Measurements from ENCODE around the gene EAF1.
"Not testable (repeated sequence)": the region's sequence is repeated elsewhere in the genome, so short reads cannot be mapped to it uniquely, and the experiment has no call there.

The EAF1 gene

DNA sequence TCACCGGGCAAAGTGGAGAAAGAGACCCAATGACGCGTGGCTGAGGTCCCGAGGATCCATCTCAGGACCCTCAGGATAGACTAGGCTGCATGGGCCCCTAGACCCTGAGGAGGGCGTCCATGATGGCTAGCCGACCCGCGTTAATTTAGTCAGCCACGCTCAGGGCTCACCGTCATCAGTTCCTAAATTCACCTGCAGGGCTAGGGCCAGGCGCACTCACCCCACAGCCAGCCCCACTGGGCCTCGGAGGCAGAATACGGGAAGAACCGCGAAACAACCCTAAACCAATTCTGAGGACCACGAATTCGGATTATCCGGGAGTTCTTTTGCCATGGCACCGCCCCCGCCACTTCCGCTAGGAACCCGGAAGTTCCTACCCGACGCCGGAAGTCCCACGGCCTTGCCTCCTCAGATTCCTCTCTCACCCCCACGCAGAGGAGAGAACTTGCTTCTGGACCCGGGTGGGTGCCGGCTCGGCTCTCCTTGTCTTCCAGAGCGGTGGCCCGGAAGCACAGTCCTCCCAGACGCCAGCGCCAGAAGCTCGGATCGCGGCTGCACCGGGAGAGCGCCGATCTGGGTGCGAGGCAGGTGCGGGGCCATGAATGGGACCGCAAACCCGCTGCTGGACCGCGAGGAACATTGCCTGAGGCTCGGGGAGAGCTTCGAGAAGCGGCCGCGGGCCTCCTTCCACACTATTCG is at the start of gene EAF1, which contains the start of gene METTL6:
Gene EAF1 (plus strand): TSS at position 417 of the 699 bp plus-strand sequence. CDS start 182 bp downstream, at position 599.
Gene METTL6 (minus strand): TSS at position 363 of the 699 bp plus-strand sequence. CDS start 1,033 bp downstream, outside the sequence.
- DNase-seq (ENCODE audit: low read depth, low spot score), result peak; percentile 86

DNA sequence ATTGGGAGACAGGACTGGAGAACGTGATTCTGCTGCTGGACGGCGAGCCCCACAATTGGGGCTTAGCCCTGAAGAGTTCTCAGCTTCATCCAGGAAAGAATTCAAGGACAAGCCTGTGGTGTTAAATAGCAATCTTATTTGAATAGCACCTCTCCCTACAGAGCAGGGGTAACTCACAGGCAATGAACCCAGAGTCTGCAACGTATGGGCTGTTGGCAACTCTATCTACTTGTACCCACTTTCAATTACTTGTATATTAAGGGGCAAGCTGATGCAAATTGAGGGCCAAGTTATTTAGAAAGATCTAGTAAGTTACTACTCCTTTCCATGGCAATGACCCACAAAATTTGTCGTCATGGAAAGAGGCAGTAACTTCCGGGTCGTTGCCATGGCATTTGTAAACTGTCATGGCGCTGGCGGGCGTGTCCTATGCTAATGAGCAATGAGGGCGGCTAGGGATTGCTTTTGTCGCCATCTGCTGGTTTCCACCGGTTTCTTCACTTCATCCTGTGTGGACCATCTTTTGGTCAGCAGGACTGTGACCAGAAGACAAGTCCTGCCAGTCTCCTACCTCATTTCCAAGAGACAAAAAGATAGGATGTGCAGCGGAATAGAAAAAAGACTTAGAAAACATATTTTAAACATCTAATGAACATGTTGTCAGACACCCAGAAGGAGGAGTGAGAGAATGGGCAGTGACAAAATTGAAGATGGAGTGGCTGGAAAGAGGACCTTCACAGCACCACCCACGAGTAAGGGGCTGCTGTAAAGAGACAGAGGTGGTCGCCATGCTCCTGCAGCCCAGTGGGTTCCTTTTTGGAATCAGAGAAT is 49.2 kb upstream of the EAF1 start:
- peak; percentile 95 for DNase-seq (ENCODE audit: low read depth, low spot score)

DNA sequence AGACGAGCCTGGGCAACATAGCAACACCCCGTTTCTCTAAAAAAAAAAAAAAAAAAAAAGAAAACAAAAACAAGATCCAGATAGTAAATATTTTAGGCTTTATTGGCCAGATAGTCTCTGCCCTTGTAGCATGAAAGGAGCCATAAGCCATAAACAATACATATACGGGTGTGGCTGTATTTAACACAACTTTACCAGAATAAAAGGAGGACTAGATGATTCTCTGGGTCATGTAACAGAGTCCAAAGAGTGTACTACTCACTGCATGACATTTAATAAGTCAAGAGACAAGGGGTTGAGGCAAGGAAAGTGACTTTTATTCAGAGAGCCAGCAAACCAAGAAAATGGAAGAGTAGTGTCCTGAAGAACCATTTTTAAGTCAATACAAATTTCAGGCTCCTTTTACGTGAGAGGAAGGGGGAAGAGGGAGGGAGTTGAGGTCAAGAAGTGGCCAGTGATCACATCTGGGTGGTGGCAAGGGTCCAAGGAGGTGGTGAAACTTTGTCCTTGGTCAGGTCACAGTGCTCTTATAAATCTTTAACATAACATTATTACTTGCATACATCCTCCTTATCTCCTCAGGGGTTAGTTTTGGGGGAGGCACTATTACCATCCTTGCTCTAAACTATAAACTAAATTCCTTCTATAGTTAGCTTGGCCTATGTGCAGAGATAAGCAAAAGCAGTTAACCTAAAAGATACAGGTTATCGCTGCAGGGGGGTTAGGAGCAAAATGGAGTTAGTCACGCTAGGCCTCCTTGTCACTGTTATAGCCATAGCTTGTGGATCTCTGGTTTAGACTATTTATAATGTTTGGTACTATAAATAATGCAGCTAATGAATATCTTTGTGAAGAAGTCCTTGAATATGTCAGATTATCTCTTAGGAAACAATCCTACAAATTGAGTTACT is 46.2 kb upstream of the EAF1 start:
- no peak for DNase-seq (ENCODE audit: low read depth, low spot score)

DNA sequence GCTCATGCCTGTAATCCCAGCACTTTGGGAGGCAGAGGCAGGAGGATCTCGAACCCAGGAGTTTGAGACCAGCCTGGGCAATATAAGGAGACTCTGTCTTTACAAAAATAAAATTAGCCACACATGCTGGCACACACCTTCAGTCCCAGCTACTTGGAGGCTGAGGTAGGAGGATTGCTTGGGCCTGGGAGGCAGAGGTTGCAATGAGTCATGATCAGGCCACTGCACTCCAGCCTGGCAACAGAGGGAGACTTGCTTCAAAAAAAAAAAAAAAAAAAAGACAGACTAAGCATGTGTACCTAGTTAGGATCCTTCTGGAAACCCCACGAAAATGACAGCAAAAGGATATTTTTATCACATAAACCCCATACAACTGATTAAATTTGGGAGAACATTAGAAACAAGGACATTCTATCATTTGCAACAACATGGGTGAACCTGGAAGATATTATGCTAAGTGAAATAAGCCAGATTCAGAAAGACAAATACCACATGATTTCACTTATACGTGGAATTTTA is 44.9 kb upstream of the EAF1 start:
- DNase-seq (ENCODE audit: low read depth, low spot score), result no peak

DNA sequence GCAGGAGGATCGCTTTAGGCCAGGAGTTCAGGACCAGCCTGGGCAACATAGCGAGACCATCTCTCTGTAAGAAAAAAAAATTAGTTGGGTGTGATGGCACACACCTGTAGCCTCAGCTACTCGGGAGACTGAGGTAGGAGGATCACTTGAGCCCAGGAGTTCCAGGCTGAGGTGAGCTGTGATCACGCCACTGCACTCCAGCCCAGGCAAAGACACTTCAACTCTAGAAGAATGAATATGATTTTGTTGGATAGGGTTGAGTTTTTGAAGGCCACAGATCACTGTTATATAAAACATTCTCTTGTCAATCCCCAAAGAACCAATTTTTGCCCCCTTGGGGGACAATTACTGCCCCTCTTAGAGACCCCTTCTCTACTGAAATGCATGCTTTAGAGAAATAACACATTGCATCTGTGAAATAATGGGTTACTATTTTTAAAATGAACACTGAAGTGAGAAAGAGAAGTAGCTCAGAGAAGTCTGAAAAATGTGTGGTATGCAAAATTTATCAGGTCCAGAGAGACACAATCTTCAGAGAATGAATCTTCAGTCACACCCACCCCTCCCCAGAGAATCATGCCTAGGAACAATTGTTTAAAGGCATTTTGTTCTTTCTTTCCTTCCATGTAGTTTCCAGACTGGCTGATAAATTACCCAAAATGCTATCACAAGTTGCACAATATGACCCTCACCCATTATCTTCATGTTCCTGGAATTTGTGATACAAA is 42.7 kb upstream of the EAF1 start:
- DNase-seq (ENCODE audit: low read depth, low spot score), result no peak

DNA sequence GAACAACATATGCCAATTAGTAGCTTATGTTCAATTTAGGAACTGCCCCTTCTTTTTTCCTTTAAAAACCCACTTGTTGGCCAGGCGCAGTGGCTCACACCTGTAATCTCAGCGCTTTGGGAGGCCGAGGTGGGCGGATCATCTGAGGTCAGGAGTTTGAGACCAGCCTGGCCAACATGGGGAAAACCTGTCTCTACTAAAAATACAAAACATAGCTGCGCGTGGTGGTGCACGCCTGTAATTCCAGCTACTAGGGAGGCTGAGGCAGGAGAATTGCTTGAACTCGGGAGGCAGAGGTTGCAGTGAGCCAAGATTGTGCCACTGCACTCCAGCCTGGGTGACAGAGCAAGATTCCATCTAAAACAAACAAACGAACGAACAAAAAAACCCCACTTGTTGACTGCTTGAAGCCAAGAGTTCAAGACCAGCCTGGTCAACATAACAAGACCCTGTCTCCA is 42.1 kb upstream of the EAF1 start:
- DNase-seq (ENCODE audit: low read depth, low spot score), result not testable (repeated sequence)

DNA sequence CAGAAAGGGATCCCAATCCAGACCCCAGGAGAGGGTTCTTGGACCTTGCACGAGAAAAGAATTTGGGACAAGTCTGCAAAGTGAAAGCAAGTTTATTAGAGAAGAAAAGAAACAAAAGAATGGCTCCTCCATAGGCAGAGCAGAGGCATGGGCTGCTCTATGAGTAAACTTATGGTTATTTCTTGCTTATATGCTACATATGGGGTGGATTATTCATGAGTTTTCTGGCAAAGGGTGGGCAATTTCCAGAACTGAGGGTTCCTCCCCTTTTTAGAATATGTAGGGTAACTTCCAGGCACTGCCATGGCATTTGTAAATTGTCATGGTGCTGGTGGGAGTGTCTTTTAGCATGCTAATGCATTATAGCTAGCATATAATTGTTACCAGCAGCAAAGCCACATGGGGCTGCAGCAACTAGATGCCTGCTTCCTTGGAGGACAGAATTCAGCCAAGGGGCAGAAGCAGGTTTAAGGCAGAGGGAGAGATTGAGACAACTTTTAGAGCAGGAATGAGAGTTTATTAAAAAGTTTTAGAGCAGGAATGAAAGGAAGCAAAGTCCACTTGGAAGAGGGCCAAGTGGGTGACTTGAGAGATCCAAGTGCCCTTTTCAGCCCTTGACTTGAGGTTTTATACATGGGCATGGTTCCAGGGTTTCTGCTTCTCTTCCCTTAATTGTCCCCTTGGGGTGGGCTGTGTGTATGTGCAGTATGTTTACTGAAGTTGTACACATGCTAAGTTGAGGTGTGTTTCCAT is 41.3 kb upstream of the EAF1 start:
- DNase-seq (ENCODE audit: low read depth, low spot score), result no peak

DNA sequence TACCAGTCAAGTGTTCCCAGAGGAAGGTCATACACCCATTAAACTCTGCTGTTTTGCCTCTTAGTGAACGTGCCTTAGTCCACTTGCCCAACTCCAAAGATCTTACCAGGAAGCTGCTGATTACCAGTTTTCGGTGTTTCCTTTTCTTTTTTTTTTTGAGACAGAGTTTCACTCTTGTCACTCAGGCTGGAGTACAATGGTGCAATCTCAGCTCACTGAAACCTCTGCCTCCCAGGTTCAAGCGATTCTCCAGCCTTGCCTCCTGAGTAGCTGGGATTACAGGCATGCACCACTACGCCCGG is 40.8 kb upstream of the EAF1 start:
- not testable (repeated sequence) for DNase-seq (ENCODE audit: low read depth, low spot score)

DNA sequence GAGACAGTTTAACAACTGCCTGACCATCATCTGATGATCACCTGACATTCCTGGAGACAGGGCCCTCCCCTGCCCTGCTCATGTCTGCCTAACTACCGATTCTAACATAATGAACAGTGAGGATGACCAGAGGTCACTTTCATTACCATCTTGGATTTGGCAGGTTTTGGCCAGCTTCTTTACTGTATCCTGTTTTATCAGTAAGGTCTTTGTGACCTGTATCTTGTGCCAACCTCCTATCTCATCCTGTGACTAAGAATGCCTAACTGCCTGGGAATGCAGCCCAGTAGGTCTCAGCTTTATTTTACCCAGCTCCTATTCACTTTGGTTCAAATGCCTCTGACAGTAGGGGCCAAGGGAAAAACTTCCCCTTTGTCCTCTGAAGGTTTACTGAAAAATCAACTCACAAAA is 40.2 kb upstream of the EAF1 start:
- peak; percentile 49 for DNase-seq (ENCODE audit: low read depth, low spot score)

DNA sequence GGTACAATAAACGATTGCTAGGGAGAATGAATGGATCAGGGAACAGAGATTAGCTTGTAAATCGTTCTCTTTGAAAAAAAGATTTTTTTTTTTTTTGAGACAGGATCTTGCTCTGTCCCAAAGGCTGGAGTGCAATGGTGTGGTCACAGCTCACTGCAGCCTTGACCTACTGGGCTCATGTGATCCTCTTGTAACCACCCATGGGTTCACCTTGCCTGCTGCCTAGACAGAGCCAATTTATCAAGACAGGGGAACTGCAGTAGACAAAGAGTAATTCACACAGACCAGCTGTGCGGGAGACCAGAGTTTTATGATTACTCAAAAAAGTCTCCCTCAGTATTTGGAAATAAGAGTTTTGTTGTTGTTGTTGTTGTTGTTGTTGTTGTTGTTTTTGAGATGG is 39.7 kb upstream of the EAF1 start:
- no peak for DNase-seq (ENCODE audit: low read depth, low spot score)

DNA sequence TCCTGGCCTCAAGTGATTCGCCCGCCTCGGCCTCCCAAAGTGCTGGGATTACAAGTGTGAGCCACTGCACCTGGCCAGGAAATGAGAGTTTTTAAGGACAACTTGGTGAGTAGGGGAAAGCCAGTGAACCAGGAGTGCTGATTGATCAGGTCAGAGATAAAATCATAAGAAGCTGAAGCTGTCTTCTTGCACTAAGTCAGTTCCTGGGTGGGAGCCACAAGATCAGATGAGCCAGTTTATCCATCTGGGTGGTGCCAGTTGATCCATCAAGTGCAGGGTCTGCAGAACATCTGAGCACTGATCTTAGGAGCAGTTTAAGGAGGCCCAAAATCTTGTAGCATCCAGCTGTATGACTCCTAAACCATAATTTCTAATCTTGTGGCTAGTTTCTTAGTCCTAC is 39.1 kb upstream of the EAF1 start:
- DNase-seq (ENCODE audit: low read depth, low spot score), result not testable (repeated sequence)

DNA sequence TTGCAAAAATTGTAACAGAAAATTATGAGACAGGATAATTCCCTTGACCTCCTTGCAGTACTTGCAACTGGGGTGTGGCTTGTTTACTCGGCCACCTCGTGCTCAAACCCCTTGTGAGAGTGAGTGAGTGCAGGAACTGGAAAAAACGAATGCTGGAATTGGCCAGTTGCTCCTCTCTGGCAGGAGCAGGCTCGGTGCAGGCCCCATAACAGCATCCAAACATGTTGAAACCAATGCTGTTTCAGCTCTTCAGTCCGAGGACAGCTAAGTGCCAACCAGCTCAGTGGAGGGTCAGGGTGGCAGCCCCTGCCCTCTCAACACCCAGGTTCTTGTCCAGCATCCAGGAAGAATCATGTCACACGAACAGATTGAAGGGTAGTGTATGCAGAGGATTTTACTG is 36.9 kb upstream of the EAF1 start:
- DNase-seq (ENCODE audit: low read depth, low spot score), result no peak

DNA sequence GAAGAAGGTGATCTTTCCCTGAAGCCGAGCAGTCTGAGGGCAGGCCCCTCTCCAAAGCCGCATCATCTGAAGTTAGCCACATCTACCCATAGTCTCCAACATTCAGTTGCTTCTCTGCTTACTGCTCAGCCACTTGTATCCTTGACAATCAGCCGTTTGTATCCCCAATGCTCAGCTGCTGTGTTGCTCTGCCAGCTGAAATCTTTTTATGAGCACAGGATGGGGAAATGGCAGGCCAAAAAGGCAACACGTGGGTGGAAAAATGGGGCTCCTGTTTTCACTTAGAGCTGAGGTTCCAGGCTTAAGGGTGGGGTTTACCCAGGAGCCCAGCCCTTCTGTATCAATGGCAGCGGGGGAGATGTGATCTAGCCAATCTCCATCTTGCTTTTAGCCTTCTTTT is 36.4 kb upstream of the EAF1 start:
- no peak for DNase-seq (ENCODE audit: low read depth, low spot score)

DNA sequence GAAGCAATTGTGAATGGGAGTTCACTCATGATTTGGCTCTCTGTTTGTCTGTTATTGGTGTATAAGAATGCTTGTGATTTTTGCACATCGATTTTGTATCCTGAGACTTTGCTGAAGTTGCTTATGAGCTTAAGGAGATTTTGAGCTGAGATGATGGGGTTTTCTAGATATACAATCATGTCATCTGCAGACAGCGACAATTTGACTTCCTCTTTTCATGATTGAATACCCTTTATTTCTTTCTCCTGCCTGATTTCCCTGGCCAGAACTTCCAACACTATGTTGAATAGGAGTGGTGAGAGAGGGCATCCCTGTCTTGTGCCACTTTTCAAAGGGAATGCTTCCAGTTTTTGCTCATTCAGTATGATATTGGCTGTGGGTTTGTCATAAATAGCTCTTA is 34.1 kb upstream of the EAF1 start:
- DNase-seq (ENCODE audit: low read depth, low spot score), result not testable (repeated sequence)

DNA sequence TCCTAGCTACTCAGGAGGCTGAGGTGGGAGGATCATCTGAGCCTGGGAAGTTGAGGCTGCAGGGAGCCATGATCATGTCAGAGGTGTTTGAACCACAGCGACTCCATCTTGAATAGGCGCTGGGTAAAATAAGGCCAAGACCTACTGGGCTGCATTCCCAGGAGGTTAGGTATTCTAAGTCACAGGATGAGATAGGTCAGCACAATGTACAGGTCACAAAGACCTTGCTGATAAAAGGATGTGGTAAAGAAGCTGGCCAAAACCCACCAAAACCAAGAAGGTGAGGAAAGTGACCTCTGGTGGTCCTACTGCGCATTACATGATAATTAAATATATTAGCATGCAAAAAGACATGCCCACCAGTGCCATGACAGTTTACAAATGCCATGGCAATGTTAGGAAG is 28.7 kb upstream of the EAF1 start:
- DNase-seq (ENCODE audit: low read depth, low spot score), result not testable (repeated sequence)

DNA sequence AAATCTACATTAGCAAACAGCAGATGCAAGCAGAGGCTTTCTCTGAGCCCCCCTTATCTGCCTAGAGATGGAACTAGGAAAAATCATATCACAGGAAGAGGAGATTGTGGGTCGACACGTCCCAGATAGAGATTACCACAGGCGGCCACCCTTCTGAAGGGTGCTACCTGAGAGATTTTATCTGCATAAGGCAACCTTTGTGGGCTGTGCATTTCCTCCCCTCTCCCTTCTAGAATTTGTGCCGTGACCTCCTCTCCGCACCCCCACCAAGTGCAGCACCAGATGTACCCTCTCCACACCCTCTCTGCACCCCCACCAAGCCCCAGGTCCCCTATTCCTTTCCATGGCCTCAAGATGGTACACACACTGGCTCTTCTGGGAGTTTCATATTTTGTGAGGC is 27.4 kb upstream of the EAF1 start:
- no peak for DNase-seq (ENCODE audit: low read depth, low spot score)

DNA sequence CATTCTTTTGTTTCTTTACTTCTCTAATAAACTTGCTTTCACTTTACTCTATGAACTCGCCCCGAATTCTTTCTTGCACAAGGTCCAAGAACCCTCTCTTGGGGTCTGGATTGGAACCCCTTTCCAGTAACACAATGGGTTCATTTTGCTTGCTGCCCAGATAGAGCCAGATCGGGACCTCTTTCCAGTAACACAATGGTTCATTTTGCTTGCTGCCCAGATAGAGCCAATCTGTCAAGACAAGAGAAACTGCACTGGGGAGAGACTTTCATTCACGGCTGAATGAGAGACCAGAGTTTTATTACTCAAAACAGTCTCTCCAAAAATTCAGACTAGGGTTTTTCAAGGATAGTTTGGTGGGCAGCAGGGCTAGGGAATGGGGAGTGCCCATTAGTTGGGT is 25.5 kb upstream of the EAF1 start:
- DNase-seq (ENCODE audit: low read depth, low spot score), result no peak

DNA sequence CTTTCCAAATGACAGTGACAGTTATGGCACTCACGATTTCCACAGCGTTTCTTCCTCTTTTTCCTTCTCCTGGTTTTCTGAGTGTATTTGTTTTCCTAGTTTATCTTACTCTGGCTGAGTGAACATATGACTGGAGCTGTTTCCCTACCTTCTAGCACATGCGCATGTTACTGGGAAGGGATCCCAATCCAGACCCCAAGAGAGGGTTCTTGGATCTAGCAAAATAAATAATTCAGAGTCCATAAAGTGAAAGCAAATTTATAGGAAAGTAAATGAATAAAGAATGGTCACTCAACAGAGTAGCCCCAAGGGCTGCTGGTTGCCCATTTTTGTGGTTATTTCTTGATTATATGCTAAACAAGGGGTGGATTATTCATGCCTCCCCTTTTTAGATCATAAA is 23.9 kb upstream of the EAF1 start:
- no peak for DNase-seq (ENCODE audit: low read depth, low spot score)

DNA sequence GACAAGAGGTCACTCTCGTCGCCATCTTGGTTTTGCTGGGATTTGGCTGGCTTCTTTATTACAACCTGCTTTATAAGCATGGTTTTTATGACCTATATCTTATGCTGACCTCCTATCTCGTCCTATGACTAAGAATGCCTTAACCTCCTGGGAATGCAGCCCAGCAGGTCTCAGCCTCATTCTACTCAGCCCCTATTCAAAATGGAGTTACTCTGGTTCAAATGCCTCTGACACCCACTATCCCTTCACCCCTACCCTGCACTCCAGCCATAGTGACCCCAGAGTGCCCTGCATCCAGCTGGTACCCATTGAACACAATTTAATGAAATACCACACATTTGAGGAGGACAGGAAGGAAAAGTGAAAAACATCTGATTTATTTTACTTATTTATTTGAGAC is 23.4 kb upstream of the EAF1 start:
- DNase-seq (ENCODE audit: low read depth, low spot score), result no peak

DNA sequence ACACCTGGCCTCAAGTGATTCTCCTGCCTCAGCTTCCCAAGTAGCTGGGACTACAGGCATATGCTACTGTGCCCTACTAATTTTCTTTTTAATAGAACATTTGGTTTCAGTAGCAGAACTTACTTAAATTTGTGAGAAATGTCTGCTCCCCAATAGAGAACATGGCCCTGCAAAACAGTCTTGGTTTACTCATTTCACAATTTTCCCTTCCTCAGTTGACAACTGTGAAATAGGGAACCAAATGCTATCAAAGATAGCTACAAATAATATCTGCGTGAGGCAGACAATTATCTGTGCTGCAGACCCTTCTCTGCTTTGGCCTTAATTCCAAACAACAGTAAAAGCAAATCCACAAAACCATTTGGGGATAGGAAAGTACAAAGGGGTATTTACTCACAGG is 22.6 kb upstream of the EAF1 start:
- DNase-seq (ENCODE audit: low read depth, low spot score), result no peak
